K562 (cell line): ENCODE data around the gene DCLK1. TPM values are rescaled to one million over a fixed set of nuclear protein-coding genes. Genes with fewer than 3 reads are reported as not detected.

Source experiments
- ATAC-seq: fragments of 200-7000 bp; cut with Tn5 transposase; 3 replicates; pipeline ENCODE4 v1.9.1; 2020; ENCODE audit warnings: moderate library complexity
- BruUV-seq: library from RNA; stranded (reverse); fragments of 400-500 nt; replicated peaks from 2 replicates; lab custom pipeline; 2021; lab: Mats Ljungman, UMichigan
- CTCF ChIA-PET: fragments of 300-600 bp; formaldehyde crosslinking; extraction: SDS; loops from one replicate; lab custom pipeline; 2021; ENCODE audit warnings: low intra/inter-chr PET ratio; lab: Yijun Ruan, JAX
- POLR2A ChIA-PET: fragments of 300-600, 350-650 bp; sonication (Branson Sonifier 250); formaldehyde crosslinking; extraction: SDS; loops from one replicate; lab custom pipeline; 2021; ENCODE audit warnings: antibody characterized with exemption, inconsistent platforms; lab: Yijun Ruan, JAX
- DNase-seq, 4 experiments: peaks; one replicate each; pipeline versions ENCODE4 v3.0.0 to v3.0.0-alpha.2; 2011 to 2018; ENCODE audit warnings: low spot score in 3 of 4, mixed read lengths in 3 of 4; ENCODE audit errors: extremely low read depth in 1 of 4
- FAIRE-seq: peaks from 2 replicates; lab custom pipeline; 2011; peaks lifted over from hg19 to GRCh38; lab: Jason Lieb, UNC
- H2AFZ ChIP-seq: 2 replicates; pipeline ENCODE4 v1.6.0; 2011; ENCODE audit warnings: low read depth, low read length, control low read depth, inconsistent platforms
- H3K27ac ChIP-seq: fragments of 200-600 bp; 3 replicates; pipeline ENCODE4 v1.8.0; 2011; ENCODE audit warnings: low read depth, mild to moderate bottlenecking, control low read depth, inconsistent platforms, low read length, moderate library complexity, mixed read lengths; ENCODE audit errors: extremely low read depth
- H3K27me3 ChIP-seq, 2 experiments: fragments of 300-600 bp in 1 of 2; 2 replicates in 1 of 2; 3 replicates in 1 of 2; pipeline versions ENCODE4 v1.6.0 to v1.8.0; 2011; ENCODE audit warnings: inconsistent platforms in 2 of 2, low read length in 2 of 2, mild to moderate bottlenecking in 1 of 2, mixed read lengths in 1 of 2, moderate library complexity in 1 of 2; ENCODE audit not compliant: control insufficient read depth in 2 of 2, insufficient read depth in 2 of 2
- H3K36me3 ChIP-seq: fragments of 300-600 bp; 3 replicates; pipeline ENCODE4 v1.8.0; 2011; ENCODE audit warnings: mild to moderate bottlenecking, low read length, inconsistent platforms; ENCODE audit not compliant: control insufficient read depth, insufficient read depth
- H3K4me1 ChIP-seq, 2 experiments: fragments of 200-600 bp in 1 of 2; replicated peaks in 1 of 2; 2 replicates in 1 of 2; 3 replicates in 1 of 2; pipeline versions ENCODE4 v1.5.1 to v1.8.0; 2011; ENCODE audit warnings: inconsistent platforms in 2 of 2, low read length in 2 of 2, mild to moderate bottlenecking in 1 of 2, mixed read lengths in 1 of 2, moderate library complexity in 1 of 2; ENCODE audit not compliant: control insufficient read depth in 2 of 2, insufficient read depth in 2 of 2
- H3K4me2 ChIP-seq: 2 replicates; pipeline ENCODE4 v1.6.1; 2011; ENCODE audit warnings: low read length, control low read depth, inconsistent platforms, mixed read lengths; ENCODE audit not compliant: insufficient read depth
- H3K4me3 ChIP-seq: fragments of 200-600 bp; sonication (generic), shearing (Covaris generic); 2 replicates; pipeline ENCODE4 v1.5.1; 2016; ENCODE audit warnings: control low read depth, inconsistent platforms
- H3K79me2 ChIP-seq: fragments of 200-600 bp; 3 replicates; pipeline ENCODE4 v1.8.0; 2011; ENCODE audit warnings: low read length, inconsistent platforms; ENCODE audit not compliant: control insufficient read depth, insufficient read depth
- H3K9ac ChIP-seq, 2 experiments: 2 replicates each; pipeline versions ENCODE4 v1.6.0 to v1.6.1; 2011; ENCODE audit warnings: low read depth in 2 of 2, low read length in 2 of 2, control low read depth in 1 of 2, inconsistent platforms in 1 of 2, mild to moderate bottlenecking in 1 of 2, mixed read lengths in 1 of 2; ENCODE audit not compliant: insufficient read depth in 1 of 2
- H3K9me1 ChIP-seq: one replicate; pipeline ENCODE4 v1.6.0; 2011; ENCODE audit warnings: inconsistent platforms, mild to moderate bottlenecking, low read length, moderate library complexity; ENCODE audit not compliant: control insufficient read depth, insufficient read depth
- H3K9me3 ChIP-seq: replicated peaks from 2 replicates; pipeline ENCODE4 v1.5.1; 2011; ENCODE audit warnings: low read depth, low read length, inconsistent platforms; ENCODE audit not compliant: control insufficient read depth, insufficient read depth
- H4K20me1 ChIP-seq: replicated peaks from 2 replicates; pipeline ENCODE4 v1.6.1; 2011; ENCODE audit warnings: low read length, inconsistent platforms, mixed read lengths; ENCODE audit not compliant: control insufficient read depth, insufficient read depth
- ASH1L ChIP-seq: fragments of 450-650 bp; IDR thresholded peaks from 2 replicates; pipeline ENCODE4 v1.6.1; 2018; ENCODE audit warnings: borderline replicate concordance, mild to moderate bottlenecking, low read depth; ENCODE audit not compliant: partially characterized antibody
- CREM ChIP-seq: IDR thresholded peaks from 2 replicates; pipeline ENCODE4 v1.6.1; 2014; ENCODE audit warnings: antibody characterized with exemption, low read depth
- MBD2 ChIP-seq: sonication (generic); IDR thresholded peaks from 2 replicates; pipeline ENCODE4 v1.6.1; 2016; ENCODE audit warnings: low read depth, borderline replicate concordance
- TSHZ1 ChIP-seq: fragments of 250-450 bp; sonication (Bioruptor Pico); IDR thresholded peaks from 2 replicates; pipeline ENCODE4 v1.4.0; 2020; ENCODE audit warnings: mild to moderate bottlenecking, moderate library complexity
- WGBS: fragments of 100-300 bp; shearing (Covaris generic); methylation state at CpG from one replicate; pipeline ENCODE4 v1.1.6; 2016; ENCODE audit warnings: low coverage, mixed read lengths; ENCODE audit not compliant: insufficient coverage; ENCODE audit errors: missing lambda C conversion rate; 5-methylcytosine and 5-hydroxymethylcytosine counted together
- in situ Hi-C: fragments of 300-500 bp; cut with MboI; formaldehyde crosslinking; loops from 4 replicates; pipeline ENCODE4 v1.15.0; 2018; ENCODE audit warnings: inconsistent platforms, mixed read lengths
- intact Hi-C: fragments of 100-400 bp; cut with micrococcal nuclease; formaldehyde crosslinking; loops from 2 replicates; pipeline ENCODE4 v1.14.2; 2022
- polyA plus RNA-seq, 8 experiments: library from polyadenylated mRNA; depleted of rRNA in 4 of 8; stranded (reverse) in 5 of 8; unstranded in 3 of 8; fragments of >200 nt; fragmentation: Nextera tagmentation in 2 of 8; fragmentation: Illumina TruSeq in 1 of 8; extraction: Ambion mirVana in 2 of 8; extraction: Trizol in 1 of 8; gene quantifications; 2 replicates each; pipeline versions ENCODE4 v1.2.1 to v1.2.3, GENCODE V29; 2011 to 2014; ENCODE audit warnings: inconsistent platforms in 1 of 8, missing spikeins in 1 of 8
- total RNA-seq, 7 experiments: library from RNA; depleted of rRNA in 6 of 7; stranded (reverse); fragments of >200 nt in 6 of 7; fragmentation: Illumina TruSeq in 2 of 7; extraction: Trizol in 2 of 7; gene quantifications; 2 replicates each; pipeline versions ENCODE4 v1.2.1 to v1.2.3, GENCODE V29; 2011 to 2021; ENCODE audit warnings: low replicate concordance in 1 of 7
- TF ChIP-seq, protein P1 (sequence below), 2 experiments: fragments of 250-450 bp in 1 of 2; fragments of 450-650 bp in 1 of 2; sonication (Bioruptor Pico) in 1 of 2; IDR thresholded peaks; 2 replicates each; pipeline versions ENCODE4 v1.6.1 to v1.8.0; 2016 to 2021; ENCODE audit warnings: mild to moderate bottlenecking in 2 of 2, moderate library complexity in 2 of 2, missing compliant biosample characterization in 1 of 2, missing genetic modification characterization in 1 of 2

The DCLK1 gene
- total and polyA plus RNA-seq, 9 of the 15 experiments (the other 6 are each of a cell fraction or from before 2014, with no cell fraction given) = 0.07 TPM; not detected in 8

DNA sequence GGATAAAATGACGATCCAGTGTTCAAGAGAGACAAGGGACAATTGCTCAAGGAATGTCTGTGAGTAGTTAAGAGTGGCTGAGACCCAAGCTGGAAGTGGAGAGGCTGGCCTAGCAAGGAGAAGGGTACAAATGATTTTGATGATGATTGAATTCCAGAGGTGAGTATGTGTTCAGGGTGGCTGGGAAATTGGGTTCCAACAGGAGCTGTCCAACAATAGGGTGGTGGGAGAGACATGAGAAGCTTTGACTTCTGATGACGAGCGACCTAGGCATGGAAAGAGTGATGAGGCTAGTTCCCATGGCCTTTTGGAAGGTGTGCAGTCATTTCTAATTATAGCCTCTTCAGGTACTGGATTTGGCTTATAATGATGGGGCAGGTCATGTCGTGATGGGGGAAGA lies 29.1 kb upstream of the DCLK1 start (continued):
- TF ChIP-seq TSHZ1 (CRISPR knock-in tag) = no peak
- no peak for TF ChIP-seq MBD2
- TF ChIP-seq ASH1L = no peak

- H3K4me2 ChIP-seq = no peak overlapping the region
Observed at GRCh38 chr13:36158611-36159010, 27.4 kb upstream of the DCLK1 start.

More at GRCh38 chr13:36158611-36159010, 27.4 kb upstream of the DCLK1 start:
- H3K79me2 ChIP-seq = no peaks in the 10 kb centered on the region
- ATAC-seq (no peak), DNase-seq (no peak)
- TF ChIP-seq, protein P1, sequence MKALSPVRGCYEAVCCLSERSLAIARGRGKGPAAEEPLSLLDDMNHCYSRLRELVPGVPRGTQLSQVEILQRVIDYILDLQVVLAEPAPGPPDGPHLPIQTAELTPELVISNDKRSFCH (CRISPR knock-in tag; IDR thresholded peaks at IDR 0.05) = no peak
- TF ChIP-seq, protein P1 (tag; IDR thresholded peaks at IDR 0.05) = no peak
- TF ChIP-seq CREM = no peak
- TF ChIP-seq, all 486 proteins: peak for 0
- H3K9ac ChIP-seq = no peak overlapping the region
- H3K4me3 ChIP-seq = no peak overlapping the region
- BruUV-seq = no TSS peak
- H3K9me3 ChIP-seq = no peaks in the 10 kb centered on the region
- H3K27me3 ChIP-seq = peaks cover 0 to 6% of the 10 kb centered on the region in 2 experiments; a peak in 1 of 5 replicates
- H3K27ac ChIP-seq = no peak overlapping the region
- no peak overlapping the region for H2AFZ ChIP-seq
- intact Hi-C loops = no loop called here
- POLR2A ChIA-PET = no interaction called here
- in situ Hi-C loops = no loop called here
- CTCF ChIA-PET = no interaction called here
- no peaks in the 10 kb centered on the region for H4K20me1 ChIP-seq
- H3K9me1 ChIP-seq = no peaks in the 10 kb centered on the region
- peaks cover 0 to 4% of the 10 kb centered on the region in 2 experiments; a peak in 1 of 5 replicates for H3K4me1 ChIP-seq
- WGBS = 0% methylated on average over 3 of the region's 4 CpGs
- no peak for FAIRE-seq
- H3K36me3 ChIP-seq = no peaks in the 10 kb centered on the region
